ENCODE data around the gene ACVR1B. TPM values are rescaled to one million over a fixed set of nuclear protein-coding genes. Genes with fewer than 3 reads are reported as not detected.
A peak's percentile ranks its signal among the peaks of the same experiment; 100 is the strongest.

Gene ACVR1B
- total and polyA plus RNA-seq, 9 of the 15 experiments (the other 6 are each of a cell fraction or from before 2014, with no cell fraction given) = 0.97 to 15.1 (median 6.8) TPM

- TF ChIP-seq, protein P1, sequence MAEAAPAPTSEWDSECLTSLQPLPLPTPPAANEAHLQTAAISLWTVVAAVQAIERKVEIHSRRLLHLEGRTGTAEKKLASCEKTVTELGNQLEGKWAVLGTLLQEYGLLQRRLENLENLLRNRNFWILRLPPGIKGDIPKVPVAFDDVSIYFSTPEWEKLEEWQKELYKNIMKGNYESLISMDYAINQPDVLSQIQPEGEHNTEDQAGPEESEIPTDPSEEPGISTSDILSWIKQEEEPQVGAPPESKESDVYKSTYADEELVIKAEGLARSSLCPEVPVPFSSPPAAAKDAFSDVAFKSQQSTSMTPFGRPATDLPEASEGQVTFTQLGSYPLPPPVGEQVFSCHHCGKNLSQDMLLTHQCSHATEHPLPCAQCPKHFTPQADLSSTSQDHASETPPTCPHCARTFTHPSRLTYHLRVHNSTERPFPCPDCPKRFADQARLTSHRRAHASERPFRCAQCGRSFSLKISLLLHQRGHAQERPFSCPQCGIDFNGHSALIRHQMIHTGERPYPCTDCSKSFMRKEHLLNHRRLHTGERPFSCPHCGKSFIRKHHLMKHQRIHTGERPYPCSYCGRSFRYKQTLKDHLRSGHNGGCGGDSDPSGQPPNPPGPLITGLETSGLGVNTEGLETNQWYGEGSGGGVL (CRISPR knock-in tag; IDR thresholded peaks at IDR 0.05) = no peak
- TF ChIP-seq, protein P2, sequence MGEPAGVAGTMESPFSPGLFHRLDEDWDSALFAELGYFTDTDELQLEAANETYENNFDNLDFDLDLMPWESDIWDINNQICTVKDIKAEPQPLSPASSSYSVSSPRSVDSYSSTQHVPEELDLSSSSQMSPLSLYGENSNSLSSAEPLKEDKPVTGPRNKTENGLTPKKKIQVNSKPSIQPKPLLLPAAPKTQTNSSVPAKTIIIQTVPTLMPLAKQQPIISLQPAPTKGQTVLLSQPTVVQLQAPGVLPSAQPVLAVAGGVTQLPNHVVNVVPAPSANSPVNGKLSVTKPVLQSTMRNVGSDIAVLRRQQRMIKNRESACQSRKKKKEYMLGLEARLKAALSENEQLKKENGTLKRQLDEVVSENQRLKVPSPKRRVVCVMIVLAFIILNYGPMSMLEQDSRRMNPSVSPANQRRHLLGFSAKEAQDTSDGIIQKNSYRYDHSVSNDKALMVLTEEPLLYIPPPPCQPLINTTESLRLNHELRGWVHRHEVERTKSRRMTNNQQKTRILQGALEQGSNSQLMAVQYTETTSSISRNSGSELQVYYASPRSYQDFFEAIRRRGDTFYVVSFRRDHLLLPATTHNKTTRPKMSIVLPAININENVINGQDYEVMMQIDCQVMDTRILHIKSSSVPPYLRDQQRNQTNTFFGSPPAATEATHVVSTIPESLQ (CRISPR knock-in tag; IDR thresholded peaks at IDR 0.05) = no peak
- TF ChIP-seq SMARCE1 (IDR thresholded peaks at IDR 0.05) (no peak), ZNF253 (CRISPR knock-in tag; conservative IDR thresholded peaks at IDR 0.05) (no peak), NONO (IDR thresholded peaks at IDR 0.05; ENCODE audit: low read depth in 2 of 2, low read length in 1 of 2) (no peak), TRIM28 (IDR thresholded peaks at IDR 0.05) (no peak), ZKSCAN1 (IDR thresholded peaks at IDR 0.05; ENCODE audit: low read depth, low read length) (no peak), E2F6 (IDR thresholded peaks at IDR 0.05; ENCODE audit: borderline replicate concordance in 1 of 2, extremely low read depth in 1 of 2, insufficient read depth in 1 of 2, insufficient read length in 1 of 2, low read depth in 1 of 2, low read length in 1 of 2, poor library complexity in 1 of 2, severe bottlenecking in 1 of 2) (peak in 1 of 2 experiments; percentile 85), GABPB1 (CRISPR knock-in tag; IDR thresholded peaks at IDR 0.05) (no peak), KDM1A (IDR thresholded peaks at IDR 0.05) (no peak), SMARCC2 (IDR thresholded peaks at IDR 0.05; ENCODE audit: low read depth) (no peak), PRDM10 (IDR thresholded peaks at IDR 0.05; ENCODE audit: partially characterized antibody) (no peak), HDAC8 (tag; IDR thresholded peaks at IDR 0.05) (no peak)
- TF ChIP-seq, protein P3, sequence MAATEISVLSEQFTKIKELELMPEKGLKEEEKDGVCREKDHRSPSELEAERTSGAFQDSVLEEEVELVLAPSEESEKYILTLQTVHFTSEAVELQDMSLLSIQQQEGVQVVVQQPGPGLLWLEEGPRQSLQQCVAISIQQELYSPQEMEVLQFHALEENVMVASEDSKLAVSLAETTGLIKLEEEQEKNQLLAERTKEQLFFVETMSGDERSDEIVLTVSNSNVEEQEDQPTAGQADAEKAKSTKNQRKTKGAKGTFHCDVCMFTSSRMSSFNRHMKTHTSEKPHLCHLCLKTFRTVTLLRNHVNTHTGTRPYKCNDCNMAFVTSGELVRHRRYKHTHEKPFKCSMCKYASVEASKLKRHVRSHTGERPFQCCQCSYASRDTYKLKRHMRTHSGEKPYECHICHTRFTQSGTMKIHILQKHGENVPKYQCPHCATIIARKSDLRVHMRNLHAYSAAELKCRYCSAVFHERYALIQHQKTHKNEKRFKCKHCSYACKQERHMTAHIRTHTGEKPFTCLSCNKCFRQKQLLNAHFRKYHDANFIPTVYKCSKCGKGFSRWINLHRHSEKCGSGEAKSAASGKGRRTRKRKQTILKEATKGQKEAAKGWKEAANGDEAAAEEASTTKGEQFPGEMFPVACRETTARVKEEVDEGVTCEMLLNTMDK (IDR thresholded peaks at IDR 0.05; ENCODE audit: borderline replicate concordance, insufficient read depth, low read depth, low read length, poor library complexity, severe bottlenecking) = peak; percentile 25
- TF ChIP-seq, protein P4, sequence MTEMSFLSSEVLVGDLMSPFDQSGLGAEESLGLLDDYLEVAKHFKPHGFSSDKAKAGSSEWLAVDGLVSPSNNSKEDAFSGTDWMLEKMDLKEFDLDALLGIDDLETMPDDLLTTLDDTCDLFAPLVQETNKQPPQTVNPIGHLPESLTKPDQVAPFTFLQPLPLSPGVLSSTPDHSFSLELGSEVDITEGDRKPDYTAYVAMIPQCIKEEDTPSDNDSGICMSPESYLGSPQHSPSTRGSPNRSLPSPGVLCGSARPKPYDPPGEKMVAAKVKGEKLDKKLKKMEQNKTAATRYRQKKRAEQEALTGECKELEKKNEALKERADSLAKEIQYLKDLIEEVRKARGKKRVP (CRISPR knock-in tag; IDR thresholded peaks at IDR 0.05) = no peak
Measured at GRCh38 chr12:52037248-52037861, 85.9 kb downstream of the ACVR1B start (continued).
